KOPT-K1 (cell line): ENCODE results near the gene SUCO.

ENCODE experiments used
- H3K27ac ChIP-seq: fragments of 200-600 bp; sonication (generic); 2 replicates; pipeline ENCODE4 v1.5.1; 2016; ENCODE audit warnings: antibody characterized with exemption, mild to moderate bottlenecking, low read depth, low read length; ENCODE audit not compliant: poor library complexity, severe bottlenecking
- H3K36me3 ChIP-seq: fragments of 200-600 bp; sonication (generic); 2 replicates; pipeline ENCODE4 v1.5.1; 2017; ENCODE audit warnings: antibody characterized with exemption, mild to moderate bottlenecking, low read length, moderate library complexity; ENCODE audit not compliant: insufficient read depth
- H3K9me3 ChIP-seq: fragments of 200-600 bp; sonication (generic); 2 replicates; pipeline ENCODE4 v1.5.1; 2017; ENCODE audit warnings: antibody characterized with exemption, low read length, mild to moderate bottlenecking; ENCODE audit not compliant: insufficient read depth, poor library complexity, severe bottlenecking

Gene SUCO

DNA sequence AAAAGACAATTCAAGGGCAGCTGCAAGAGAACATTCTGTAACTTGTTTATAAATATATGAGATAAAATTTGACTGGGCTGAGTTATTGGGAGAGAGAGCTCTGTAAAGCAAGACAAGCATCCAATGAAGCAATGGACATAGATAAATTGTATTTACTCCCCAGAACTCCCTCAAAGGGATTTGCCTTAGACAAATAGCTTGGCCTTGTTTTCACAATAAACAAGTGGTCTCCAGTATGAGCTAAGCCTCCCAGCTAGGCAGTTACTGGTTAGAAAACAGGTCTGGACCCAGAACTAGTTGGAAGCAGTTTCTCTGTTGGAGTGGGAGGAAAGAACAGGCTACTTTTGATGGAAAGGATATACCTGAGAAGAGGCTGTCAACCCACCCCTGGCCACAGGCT, 25.2 kb upstream of the SUCO start:
- H3K27ac ChIP-seq = no peak overlapping the region
- no peaks in the 10 kb centered on the region for H3K36me3 ChIP-seq
- H3K9me3 ChIP-seq = no peaks in the 10 kb centered on the region

- H3K9me3 ChIP-seq = no peaks in the 10 kb centered on the region
- H3K36me3 ChIP-seq = no peaks in the 10 kb centered on the region
- no peak overlapping the region for H3K27ac ChIP-seq
Observed at GRCh38 chr1:172510479-172510878, 22.5 kb upstream of the SUCO start.

DNA sequence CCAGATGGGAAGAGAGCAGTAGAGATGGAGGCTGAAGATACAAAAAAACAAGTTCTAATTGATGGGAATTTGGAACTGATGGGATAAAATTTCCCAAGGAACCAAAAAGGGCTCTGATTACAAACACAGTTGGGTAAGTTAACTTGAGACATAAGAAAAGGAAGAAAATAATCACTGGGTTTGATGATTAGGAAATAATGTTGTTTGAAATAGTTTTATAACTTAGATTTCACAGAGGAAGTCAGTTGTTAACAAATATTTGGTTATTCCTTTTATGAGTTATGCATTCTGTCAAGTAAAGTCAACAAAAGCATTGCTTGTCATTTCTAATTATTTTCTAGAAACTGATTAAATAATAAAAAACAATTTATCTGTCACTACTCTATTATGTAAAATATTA, 20.4 kb upstream of the SUCO start:
- H3K36me3 ChIP-seq = no peaks in the 10 kb centered on the region
- H3K9me3 ChIP-seq = no peaks in the 10 kb centered on the region
- no peak overlapping the region for H3K27ac ChIP-seq

DNA sequence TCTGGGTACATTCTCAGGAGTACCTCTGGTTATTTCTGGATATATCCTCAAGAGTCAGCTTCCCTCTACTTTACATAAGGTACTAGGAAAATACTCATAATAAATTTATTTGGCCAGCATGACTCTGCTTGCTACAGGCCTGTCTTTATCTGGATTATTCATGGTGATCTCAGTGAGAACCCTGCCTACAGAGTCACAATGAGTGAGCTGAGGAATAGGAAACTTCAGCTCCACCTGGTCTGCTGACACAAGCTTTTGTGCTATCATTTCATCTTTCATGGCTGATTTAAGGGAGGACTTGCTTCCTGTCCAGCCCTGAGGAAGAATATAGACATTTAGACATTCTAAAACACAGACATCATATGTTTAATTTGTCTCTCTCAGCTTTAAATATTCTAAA, 19.5 kb upstream of the SUCO start:
- H3K9me3 ChIP-seq = no peaks in the 10 kb centered on the region
- no peak overlapping the region for H3K27ac ChIP-seq
- no peaks in the 10 kb centered on the region for H3K36me3 ChIP-seq

GRCh38 chr1:172514108-172514507, 18.8 kb upstream of the SUCO start:
- Histone ChIP-seq H3K36me3 (no peaks in the 10 kb centered on the region), H3K27ac (no peak overlapping the region), H3K9me3 (no peaks in the 10 kb centered on the region)

DNA sequence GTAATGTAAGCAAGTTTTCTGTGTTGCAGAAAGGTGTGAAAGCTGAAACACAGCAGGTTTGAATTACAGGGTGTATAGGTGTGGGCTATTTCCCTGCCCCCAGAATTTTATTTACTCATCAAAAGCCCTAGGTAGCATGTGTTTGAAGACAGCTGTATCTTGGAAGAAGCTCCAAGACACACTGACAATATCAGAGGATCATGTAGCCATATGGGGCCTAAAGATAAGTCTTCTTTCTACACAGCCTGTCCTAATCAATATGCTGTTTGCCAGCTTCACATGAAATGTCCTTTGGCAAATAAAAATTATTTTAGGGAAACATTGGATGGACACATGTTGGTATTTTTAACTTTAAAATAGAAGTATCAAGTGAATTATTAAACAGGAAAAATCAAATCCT, 17.5 kb upstream of the SUCO start:
- Histone ChIP-seq H3K36me3 (no peaks in the 10 kb centered on the region), H3K9me3 (no peaks in the 10 kb centered on the region), H3K27ac (no peak overlapping the region)

DNA sequence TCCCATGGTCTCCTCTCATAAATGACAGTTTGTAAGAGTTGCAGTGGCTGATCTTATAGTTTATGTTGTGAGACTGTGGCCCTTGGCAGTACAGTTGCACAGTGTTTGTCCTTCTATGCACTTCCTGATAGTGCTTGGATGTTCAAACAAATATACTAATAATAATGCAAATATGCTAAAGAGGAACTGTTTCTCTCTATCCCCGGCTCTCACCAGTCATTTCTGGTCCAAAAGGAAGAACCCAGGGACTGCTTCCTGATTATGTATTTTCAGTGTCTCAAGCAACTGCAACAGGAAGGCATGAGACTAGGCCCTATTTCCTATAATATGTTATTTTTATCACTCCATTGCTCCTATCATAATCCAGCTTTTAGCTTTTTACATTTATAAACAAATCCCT, 17.0 kb upstream of the SUCO start:
- Histone ChIP-seq H3K36me3 (no peaks in the 10 kb centered on the region), H3K9me3 (no peaks in the 10 kb centered on the region), H3K27ac (no peak overlapping the region)

- Histone ChIP-seq H3K9me3 (no peaks in the 10 kb centered on the region), H3K36me3 (no peaks in the 10 kb centered on the region), H3K27ac (no peak overlapping the region)
Observed at GRCh38 chr1:172517081-172517480, 15.9 kb upstream of the SUCO start.

DNA sequence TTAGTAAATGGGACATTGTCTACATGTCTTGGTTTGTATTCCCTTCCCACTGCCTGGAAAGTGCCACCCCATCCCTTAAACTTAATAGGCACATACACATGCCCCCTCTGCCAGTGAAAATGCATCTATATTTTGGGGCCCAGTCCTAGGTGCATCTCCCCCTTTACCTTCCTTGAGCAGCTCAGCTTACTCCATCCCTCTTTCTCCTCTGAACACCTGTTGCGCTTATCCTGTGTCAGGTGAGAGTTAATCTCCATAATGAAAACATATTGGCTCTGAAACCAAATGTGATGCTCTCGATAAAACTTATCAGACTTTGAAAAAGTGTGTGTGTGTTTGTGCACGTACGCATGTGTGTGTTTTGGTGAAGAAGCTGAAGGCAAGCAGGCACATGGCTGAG, 15.4 kb upstream of the SUCO start:
- no peak overlapping the region for H3K27ac ChIP-seq
- H3K36me3 ChIP-seq = no peaks in the 10 kb centered on the region
- no peaks in the 10 kb centered on the region for H3K9me3 ChIP-seq

DNA sequence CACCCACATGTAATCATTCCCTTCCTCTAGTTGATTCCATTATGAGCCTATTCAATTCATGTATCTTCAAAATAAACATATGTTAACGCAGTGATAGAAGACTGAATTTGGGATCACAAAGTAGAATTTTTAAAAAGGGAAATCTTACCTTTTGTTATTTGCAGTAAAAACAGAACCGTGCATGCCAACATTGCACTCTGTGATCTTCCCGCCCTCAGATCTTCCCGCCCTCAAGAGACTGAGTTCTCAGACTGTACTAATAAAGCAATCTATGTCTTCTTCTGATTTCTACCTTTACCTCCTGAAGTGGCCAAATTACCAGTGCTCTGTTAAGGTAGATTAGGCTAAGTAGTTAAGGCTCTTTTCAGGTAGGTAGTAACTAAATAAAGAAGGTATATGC, 3.6 kb upstream of the SUCO start:
- H3K36me3 ChIP-seq = no peaks in the 10 kb centered on the region
- no peaks in the 10 kb centered on the region for H3K9me3 ChIP-seq
- no peak overlapping the region for H3K27ac ChIP-seq

GRCh38 chr1:172530000-172530399, 3.0 kb upstream of the SUCO start:
- no peaks in the 10 kb centered on the region for H3K36me3 ChIP-seq
- H3K27ac ChIP-seq = no peak overlapping the region
- no peaks in the 10 kb centered on the region for H3K9me3 ChIP-seq

- Histone ChIP-seq H3K27ac (peak overlapping the region; percentile 80), H3K36me3 (no peaks in the 10 kb centered on the region), H3K9me3 (no peaks in the 10 kb centered on the region)
Observed at GRCh38 chr1:172531412-172532182, 1.4 kb upstream of the SUCO start.

DNA sequence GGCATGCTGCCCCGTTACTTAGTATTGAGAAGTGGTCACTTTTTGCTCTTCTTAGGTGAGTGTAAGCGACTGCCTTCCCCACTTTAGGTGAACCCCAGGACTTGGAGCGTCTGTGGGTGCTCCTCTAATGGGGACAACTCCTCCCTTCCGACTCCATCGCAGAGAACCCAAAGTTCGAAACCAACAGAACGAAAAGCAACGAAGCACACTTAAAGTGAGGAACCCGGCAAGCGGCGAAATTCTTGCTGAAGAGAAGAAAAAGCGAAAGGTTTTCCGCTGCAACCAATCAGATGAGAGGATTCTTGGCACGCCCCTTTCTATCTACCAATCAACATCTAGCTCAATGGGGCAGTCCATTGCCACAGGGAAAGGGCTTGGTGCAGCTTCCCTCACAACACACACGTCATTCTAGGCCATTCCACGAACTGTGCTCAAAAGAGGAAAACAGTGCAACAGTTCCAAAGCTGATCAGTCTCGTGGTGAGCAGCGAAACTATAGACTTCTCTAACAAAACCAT, 709 bp upstream of the SUCO start:
- peak overlapping the region; percentile 80 for H3K27ac ChIP-seq
- H3K9me3 ChIP-seq = no peaks in the 10 kb centered on the region
- no peaks in the 10 kb centered on the region for H3K36me3 ChIP-seq

- Histone ChIP-seq H3K36me3 (no peaks in the 10 kb centered on the region), H3K9me3 (no peaks in the 10 kb centered on the region), H3K27ac (peak overlapping the region; percentile 80)
Observed at GRCh38 chr1:172533513-172534151, 682 bp downstream of the SUCO start.

DNA sequence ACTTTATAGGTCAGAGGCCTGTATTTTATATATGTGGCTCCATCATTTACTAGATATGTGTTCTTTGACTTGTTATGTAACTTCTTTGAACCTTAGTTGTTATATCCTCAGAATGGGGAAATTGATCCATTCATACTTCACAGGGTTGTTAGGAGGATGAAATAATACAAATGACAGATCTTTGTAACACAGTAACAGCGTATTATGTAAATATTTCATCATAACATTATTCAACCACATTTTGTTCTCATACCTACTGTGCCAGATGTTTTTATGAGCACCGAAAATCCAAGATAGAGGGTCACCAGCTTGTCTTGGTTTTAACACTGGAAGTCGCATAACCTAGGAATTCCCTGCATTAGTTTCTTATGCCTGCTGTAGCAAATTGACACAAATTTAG, 3.3 kb downstream of the SUCO start:
- Histone ChIP-seq H3K27ac (no peak overlapping the region), H3K9me3 (no peaks in the 10 kb centered on the region), H3K36me3 (no peaks in the 10 kb centered on the region)

DNA sequence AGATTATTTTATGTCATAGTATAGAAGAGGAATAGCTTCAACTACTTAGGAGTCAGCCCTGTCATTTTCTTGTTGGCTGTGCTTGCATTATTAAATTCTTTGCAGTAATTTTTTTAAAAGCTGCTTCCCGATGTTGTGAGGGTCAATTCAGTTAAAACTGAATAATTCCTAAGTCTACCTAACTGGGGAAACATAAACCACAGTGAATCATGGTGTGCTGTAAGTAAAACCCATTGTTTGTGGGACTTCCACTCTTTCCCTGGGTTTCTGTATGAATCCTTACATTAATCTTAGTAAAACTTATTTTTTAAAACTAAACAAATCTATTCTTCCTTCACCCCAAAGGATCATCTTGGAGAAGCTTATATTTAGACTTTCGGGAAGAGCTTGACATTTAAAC, 4.4 kb downstream of the SUCO start:
- Histone ChIP-seq H3K27ac (no peak overlapping the region), H3K9me3 (no peaks in the 10 kb centered on the region), H3K36me3 (no peaks in the 10 kb centered on the region)
